ENCODE measurements around the gene KRT72. TPM values are rescaled to one million over a fixed set of nuclear protein-coding genes. Genes with fewer than 3 reads are reported as not detected.

Gene KRT72
- total RNA-seq (not detected), polyA plus RNA-seq (not detected)

- DNase-seq (ENCODE audit: low spot score): peak; percentile 30
- no peak for TF ChIP-seq GABPA (IDR thresholded peaks at IDR 0.05 in 1 of 2, conservative IDR thresholded peaks at IDR 0.05 in 1 of 2)
- no peak for TF ChIP-seq RXRA (IDR thresholded peaks at IDR 0.05)
- TF ChIP-seq NR2F2 (IDR thresholded peaks at IDR 0.05): no peak
- TF ChIP-seq HNF4A (conservative IDR thresholded peaks at IDR 0.05): no peak
- TF ChIP-seq YY1 (IDR thresholded peaks at IDR 0.05): no peak
- no peak for TF ChIP-seq HNF4G (IDR thresholded peaks at IDR 0.05)
- TF ChIP-seq CTCF (IDR thresholded peaks at IDR 0.05; ENCODE audit: low read depth, low read length, missing input control): no peak
- TF ChIP-seq TAF1 (conservative IDR thresholded peaks at IDR 0.05): no peak
- no peak for TF ChIP-seq JUND (IDR thresholded peaks at IDR 0.05)
- TF ChIP-seq SP1 (IDR thresholded peaks at IDR 0.05): no peak
- no peak for TF ChIP-seq ATF3 (IDR thresholded peaks at IDR 0.05)
- no peak for TF ChIP-seq FOXA2 (IDR thresholded peaks at IDR 0.05)
- no peak for TF ChIP-seq FOXA1 (IDR thresholded peaks at IDR 0.05)
- no peak for TF ChIP-seq RAD21 (IDR thresholded peaks at IDR 0.05)
- no peak for TF ChIP-seq REST (IDR thresholded peaks at IDR 0.05)
- TF ChIP-seq ZBTB33 (IDR thresholded peaks at IDR 0.05): no peak
- Histone ChIP-seq H3K9ac (ENCODE audit: low read depth in 1 of 2, low read length in 2 of 2) (no peak within 1 kb of the TSS), H3K36me3 (ENCODE audit: control insufficient read depth in 4 of 4, insufficient read depth in 3 of 4, low read depth in 1 of 4, low read length in 3 of 4) (no peaks in the 10 kb centered on the region), H3K27me3 (ENCODE audit: control insufficient read depth in 4 of 4, insufficient read depth in 4 of 4, low read length in 3 of 4) (peaks cover 0 to 7% (median 3%) of the 10 kb centered on the region in 4 donors), H3K27ac (ENCODE audit: low read depth in 1 of 2, low read length in 2 of 2) (no peak within 1 kb of the TSS), H3K9me3 (ENCODE audit: control insufficient read depth in 4 of 4, low read length in 3 of 4) (no peaks in the 10 kb centered on the region), H3K4me3 (ENCODE audit: low read depth in 1 of 3, low read length in 3 of 3) (no peak within 1 kb of the TSS), H3K4me1 (ENCODE audit: control insufficient read depth in 4 of 4, insufficient read depth in 4 of 4, low read length in 3 of 4) (no peaks in the 10 kb centered on the region)
- 26% methylated on average over 48 of the region's 48 CpGs for WGBS
Measured at GRCh38 chr12:52600941-52601481, at the start of gene KRT72. Gene KRT72, minus strand, starts transcription at chr12:52601463. Its CDS starts 11 bp downstream, at chr12:52601452.

Data from liver (tissue), 9 donors.